GM12891 (cell line): ENCODE measurements around the gene ZEB2.

ENCODE experiments used
- POLR2A ChIP-seq: IDR thresholded peaks from 2 replicates; pipeline ENCODE4 v1.6.1; 2011; ENCODE audit warnings: low read depth, low read length, control low read depth
- POLR2AphosphoS5 ChIP-seq: IDR thresholded peaks from 2 replicates; pipeline ENCODE4 v1.6.1; 2011; ENCODE audit warnings: low read depth, low read length, control low read depth
- TAF1 ChIP-seq: IDR thresholded peaks from 2 replicates; pipeline ENCODE4 v1.6.1; 2011; ENCODE audit warnings: low read depth, low read length, control low read depth

DNA sequence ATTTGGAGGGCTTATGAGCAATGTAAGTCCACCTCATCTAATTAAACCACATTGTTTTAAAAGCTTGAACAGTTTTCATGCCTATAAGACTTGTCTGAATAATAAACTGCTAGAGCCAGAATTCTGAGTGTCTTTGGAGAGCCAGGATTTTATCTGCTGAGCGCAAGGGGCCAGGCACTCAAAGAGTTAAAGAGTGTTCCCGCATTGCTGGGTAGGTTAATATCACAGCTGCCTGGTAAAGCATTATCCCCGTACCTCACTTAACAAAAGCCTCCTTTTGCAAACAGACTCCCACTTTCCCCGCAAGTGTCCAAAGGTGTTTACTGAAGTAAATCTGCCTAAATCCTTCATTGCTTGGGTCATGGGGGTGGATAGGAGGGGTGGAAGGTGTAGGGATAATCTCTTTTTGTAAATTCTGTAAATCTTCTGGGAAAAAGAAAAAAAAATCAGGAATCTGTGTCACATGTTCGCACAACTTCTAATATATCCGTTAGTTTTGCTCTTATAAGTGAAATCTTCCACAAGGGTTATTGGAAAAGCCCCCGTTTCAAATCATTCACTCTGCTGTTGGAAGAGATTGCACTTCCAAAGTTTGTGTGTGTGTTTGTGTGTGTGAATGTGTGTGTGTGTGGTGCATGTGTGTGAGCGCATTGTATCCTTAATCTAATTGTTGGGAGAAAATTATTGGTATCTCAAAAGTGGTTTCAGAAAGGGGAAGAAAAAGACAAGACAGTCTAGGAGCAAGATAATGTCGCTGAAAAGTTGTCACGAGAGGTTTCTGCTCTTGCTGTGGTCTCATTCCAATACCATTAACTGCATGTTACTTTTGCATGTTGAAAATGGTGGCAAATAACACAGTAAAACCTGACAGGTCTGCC is 10.7 kb downstream of the ZEB2 start:
- TF ChIP-seq POLR2A = no peak
- no peak for TF ChIP-seq POLR2AphosphoS5
- no peak for TF ChIP-seq TAF1
